GM10248 (cell line): ENCODE results near the gene CRTAC1.

Source experiments
- CTCF ChIA-PET: fragments of 300-600 bp; sonication (Branson Sonifier 250); formaldehyde crosslinking; extraction: SDS; loops from one replicate; lab custom pipeline; 2021; ENCODE audit warnings: antibody characterized with exemption; lab: Yijun Ruan, JAX
- POLR2A ChIA-PET: fragments of 350-650 bp; sonication (Branson Sonifier 250); formaldehyde crosslinking; extraction: SDS; loops from one replicate; lab custom pipeline; 2020; ENCODE audit warnings: antibody characterized with exemption; lab: Yijun Ruan, JAX
- DNase-seq: peaks from one replicate; pipeline ENCODE4 v3.0.0; 2012; ENCODE audit errors: extremely low spot score
- CTCF ChIP-seq: IDR thresholded peaks from 2 replicates; pipeline ENCODE4 v1.5.1; 2012; ENCODE audit warnings: mild to moderate bottlenecking, low read depth; ENCODE audit errors: extremely low read depth, missing control alignments, control extremely low read depth

Gene CRTAC1

DNA sequence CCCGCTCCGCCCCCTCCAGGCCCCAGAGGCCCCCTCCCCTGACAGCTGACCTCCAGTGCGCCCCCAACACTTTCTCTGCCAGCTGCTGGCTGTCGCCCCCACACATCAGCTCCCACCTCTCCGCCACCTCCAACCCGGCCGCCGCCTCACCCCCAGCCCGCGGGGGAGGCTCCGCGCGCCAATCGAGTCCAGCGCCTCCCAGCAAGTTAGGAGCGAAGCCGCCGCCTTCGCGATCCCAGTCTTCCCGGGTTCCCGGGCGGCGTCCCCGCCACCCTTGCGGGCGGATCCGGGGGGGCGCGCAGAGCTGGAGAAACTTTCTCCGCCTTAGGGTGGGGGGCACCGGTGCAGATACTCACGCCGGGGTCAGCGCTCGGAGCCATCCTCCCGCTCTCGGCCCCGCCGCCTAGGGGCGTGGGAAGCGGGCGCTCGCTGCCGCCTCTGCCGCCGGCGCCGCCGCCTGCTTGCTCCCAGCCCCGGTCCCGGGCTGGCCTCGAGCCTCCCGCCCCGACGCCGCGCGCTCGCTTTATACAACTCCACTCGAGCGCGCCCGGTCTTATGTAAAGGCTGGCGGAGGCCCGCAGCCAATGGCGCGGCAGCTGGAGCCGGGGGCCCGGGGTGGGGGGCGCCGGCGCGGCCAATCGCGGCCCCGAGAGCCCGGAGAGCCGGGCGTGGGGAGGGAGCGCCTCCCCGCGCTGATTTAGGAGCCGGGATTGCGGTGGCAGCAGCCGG is at the start of gene CRTAC1:
Gene CRTAC1 (minus strand): TSS at position 529 of the 729 bp plus-strand sequence. CDS start 149 bp downstream, at position 380.
- CTCF ChIA-PET, result interaction anchor here (4.0 kb wide), 1 partner anchor 11 kb away, joined by 19 read pairs; no protein-coding TSS in a partner anchor
- POLR2A ChIA-PET, result no interaction called here
- no peak for DNase-seq

DNA sequence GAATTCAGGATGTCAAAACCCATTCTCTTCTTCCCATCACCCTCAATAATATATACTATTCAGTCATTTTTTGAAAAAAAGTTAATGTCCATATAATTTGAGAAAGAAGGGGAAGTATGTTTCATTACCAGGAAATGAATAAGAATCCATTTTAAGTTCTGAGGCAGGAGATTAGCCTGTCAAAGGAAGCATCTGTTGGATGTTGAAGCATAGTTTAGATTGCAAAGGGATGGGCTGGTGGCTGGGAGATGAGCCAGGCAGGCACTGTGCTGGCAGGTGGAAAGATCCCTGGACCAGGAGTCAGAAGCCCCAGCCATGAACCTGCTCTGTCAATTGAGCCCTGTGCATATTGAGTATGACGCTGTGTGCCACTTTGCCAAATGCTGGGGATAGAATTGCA is 48.4 kb upstream of the CRTAC1 start:
- TF ChIP-seq CTCF, result no peak
- DNase-seq, result no peak
- CTCF ChIA-PET, result interaction anchor here (1.0 kb wide), 1 partner anchor 31 kb away, joined by 3 read pairs; no protein-coding TSS in a partner anchor
- POLR2A ChIA-PET, result no interaction called here

More for the DNA sequence above, at the start of gene CRTAC1:
- no peak for TF ChIP-seq CTCF

DNA sequence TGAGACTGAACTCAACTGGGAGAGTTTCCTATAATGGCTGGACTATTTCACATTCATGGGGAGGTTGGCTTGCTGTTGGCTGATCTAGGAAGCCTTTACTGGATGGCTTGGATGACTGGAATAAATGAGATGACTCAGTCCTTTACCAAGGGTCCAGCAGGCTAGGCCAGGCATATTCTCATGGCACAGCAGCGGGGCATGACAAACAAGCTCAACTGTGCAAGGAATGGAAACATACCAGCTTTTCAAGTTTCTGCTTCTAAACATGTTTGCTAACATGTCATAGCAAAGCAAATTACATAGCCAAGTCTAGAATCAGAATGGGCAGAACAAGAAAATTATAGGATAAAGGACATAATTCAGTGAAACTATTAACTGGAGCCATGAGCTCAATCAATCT is 46.8 kb upstream of the CRTAC1 start:
- ChIA-PET POLR2A (no interaction called here), CTCF (interaction anchor here (0.8 to 1.4 kb wide), 5 partner anchors 10 to 36 kb away, joined by 3 to 4 read pairs (median 3); no protein-coding TSS in a partner anchor)
- no peak for DNase-seq
- no peak for TF ChIP-seq CTCF

- POLR2A ChIA-PET, result no interaction called here
- CTCF ChIA-PET, result interaction anchor here (1.1 to 1.2 kb wide), 2 partner anchors 11 to 34 kb away, joined by 3 to 8 read pairs; no protein-coding TSS in a partner anchor
- DNase-seq, result no peak
- TF ChIP-seq CTCF, result no peak
Measured at GRCh38 chr10:98076086-98076485, 45.7 kb upstream of the CRTAC1 start.

DNA sequence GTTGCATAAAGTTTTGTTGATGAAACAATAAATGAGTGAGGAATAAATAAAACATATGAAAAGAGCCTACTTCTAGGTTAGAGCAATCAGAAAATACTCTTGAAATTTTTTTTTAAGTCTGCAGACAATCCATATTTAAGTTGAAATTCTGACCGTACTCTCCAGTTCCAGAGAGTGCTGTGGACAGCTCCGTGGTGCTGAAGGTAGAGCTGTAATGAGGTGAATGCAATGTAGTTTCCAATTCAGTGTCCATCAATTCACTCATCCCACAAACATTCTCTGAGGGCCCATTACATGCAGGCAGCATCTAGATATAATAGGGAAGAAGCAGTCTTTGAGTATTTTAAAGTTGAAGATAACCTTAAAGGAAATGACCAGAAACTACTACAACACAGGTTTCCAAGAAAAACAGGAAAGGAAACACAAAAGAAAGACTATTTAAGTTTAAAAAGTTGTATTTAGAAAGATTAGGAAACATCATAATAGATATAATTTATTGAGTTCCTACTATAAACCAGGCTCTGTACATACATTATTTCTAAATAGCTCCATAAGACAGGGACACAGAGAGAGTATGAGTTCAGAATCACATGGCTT is 44.0 kb upstream of the CRTAC1 start:
- ChIA-PET POLR2A (no interaction called here), CTCF (interaction anchor here (1.4 kb wide), 1 partner anchor 96 kb away, joined by 3 read pairs; no protein-coding TSS in a partner anchor)
- TF ChIP-seq CTCF, result no peak
- DNase-seq, result no peak

DNA sequence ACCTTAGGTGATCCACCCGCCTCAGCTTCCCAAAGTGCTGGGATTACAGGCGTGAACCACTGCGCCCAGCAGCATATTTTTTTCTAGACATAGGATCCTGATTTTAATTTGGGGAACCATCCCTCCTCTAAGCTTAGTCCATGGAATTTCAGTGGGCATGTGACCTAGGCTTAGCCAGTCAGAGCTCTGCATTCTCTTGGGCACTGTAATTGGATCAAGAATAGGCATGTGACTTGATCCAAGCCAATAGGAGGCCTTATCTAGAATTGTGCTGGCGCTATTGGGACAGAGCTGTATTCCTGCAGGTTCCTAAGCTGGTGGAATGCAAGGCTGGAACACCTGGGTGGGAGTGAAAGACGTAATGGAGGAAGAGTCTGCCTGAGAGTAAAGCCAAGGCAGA is 36.7 kb upstream of the CRTAC1 start:
- no peak for DNase-seq
- ChIA-PET CTCF (interaction anchor here (1.1 to 3.3 kb wide), 3 partner anchors 10 to 25 kb away, joined by 3 to 16 read pairs (median 4); no protein-coding TSS in a partner anchor), POLR2A (no interaction called here)
- no peak for TF ChIP-seq CTCF
